ENCODE results near the gene UBN1.

UBN1 gene

DNA sequence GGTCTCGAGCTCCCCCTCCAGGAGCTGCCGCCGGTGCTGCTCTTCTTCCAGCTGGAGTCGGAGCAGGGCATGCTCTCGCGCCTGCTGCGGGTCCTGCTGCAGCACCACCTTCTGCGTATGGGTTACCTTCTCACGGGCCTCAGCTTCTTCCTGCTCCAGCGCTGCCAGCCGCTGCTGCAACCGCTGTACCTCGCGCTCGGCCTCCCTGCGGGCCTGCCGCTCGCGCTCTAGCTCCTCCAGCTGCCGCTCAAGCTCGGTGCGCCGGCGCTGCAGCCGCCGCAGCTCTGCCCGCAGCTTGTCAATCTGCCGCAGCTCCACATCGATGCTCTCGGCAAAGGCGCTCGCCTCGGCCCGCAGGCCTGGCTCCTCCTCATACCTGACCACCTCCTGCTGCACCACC lies 36.9 kb downstream of the UBN1 start:
- Histone ChIP-seq H3K36me3 (ENCODE audit: low read depth) (peaks cover 97% of the 10 kb centered on the region), H3K4me3 (ENCODE audit: severe bottlenecking) (no peak overlapping the region), H3K4me1 (ENCODE audit: insufficient read depth, poor library complexity, severe bottlenecking) (peaks cover 14% of the 10 kb centered on the region), H3K27ac (ENCODE audit: poor library complexity, severe bottlenecking) (no peak overlapping the region), H3K9me3 (ENCODE audit: severe bottlenecking) (no peaks in the 10 kb centered on the region), H3K27me3 (ENCODE audit: insufficient read depth, poor library complexity, severe bottlenecking) (no peaks in the 10 kb centered on the region)
- TF ChIP-seq, protein P1, sequence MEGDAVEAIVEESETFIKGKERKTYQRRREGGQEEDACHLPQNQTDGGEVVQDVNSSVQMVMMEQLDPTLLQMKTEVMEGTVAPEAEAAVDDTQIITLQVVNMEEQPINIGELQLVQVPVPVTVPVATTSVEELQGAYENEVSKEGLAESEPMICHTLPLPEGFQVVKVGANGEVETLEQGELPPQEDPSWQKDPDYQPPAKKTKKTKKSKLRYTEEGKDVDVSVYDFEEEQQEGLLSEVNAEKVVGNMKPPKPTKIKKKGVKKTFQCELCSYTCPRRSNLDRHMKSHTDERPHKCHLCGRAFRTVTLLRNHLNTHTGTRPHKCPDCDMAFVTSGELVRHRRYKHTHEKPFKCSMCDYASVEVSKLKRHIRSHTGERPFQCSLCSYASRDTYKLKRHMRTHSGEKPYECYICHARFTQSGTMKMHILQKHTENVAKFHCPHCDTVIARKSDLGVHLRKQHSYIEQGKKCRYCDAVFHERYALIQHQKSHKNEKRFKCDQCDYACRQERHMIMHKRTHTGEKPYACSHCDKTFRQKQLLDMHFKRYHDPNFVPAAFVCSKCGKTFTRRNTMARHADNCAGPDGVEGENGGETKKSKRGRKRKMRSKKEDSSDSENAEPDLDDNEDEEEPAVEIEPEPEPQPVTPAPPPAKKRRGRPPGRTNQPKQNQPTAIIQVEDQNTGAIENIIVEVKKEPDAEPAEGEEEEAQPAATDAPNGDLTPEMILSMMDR (IDR thresholded peaks at IDR 0.05; ENCODE audit: poor library complexity, severe bottlenecking) = no peak
- ATAC-seq (ENCODE audit: low read depth) (no peak), DNase-seq (ENCODE audit: low spot score) (no peak)

- Histone ChIP-seq H3K27ac (ENCODE audit: poor library complexity, severe bottlenecking) (no peak overlapping the region), H3K36me3 (ENCODE audit: low read depth) (peaks cover 97% of the 10 kb centered on the region), H3K9me3 (ENCODE audit: severe bottlenecking) (no peaks in the 10 kb centered on the region), H3K27me3 (ENCODE audit: insufficient read depth, poor library complexity, severe bottlenecking) (no peaks in the 10 kb centered on the region), H3K4me1 (ENCODE audit: insufficient read depth, poor library complexity, severe bottlenecking) (peaks cover 14% of the 10 kb centered on the region), H3K4me3 (ENCODE audit: severe bottlenecking) (no peak overlapping the region)
- DNase-seq (ENCODE audit: low spot score) (no peak), ATAC-seq (ENCODE audit: low read depth) (no peak)
- TF ChIP-seq, protein P1 (IDR thresholded peaks at IDR 0.05; ENCODE audit: poor library complexity, severe bottlenecking) = no peak
Measured at GRCh38 chr16:4884972-4885874, 37.9 kb downstream of the UBN1 start.

DNA sequence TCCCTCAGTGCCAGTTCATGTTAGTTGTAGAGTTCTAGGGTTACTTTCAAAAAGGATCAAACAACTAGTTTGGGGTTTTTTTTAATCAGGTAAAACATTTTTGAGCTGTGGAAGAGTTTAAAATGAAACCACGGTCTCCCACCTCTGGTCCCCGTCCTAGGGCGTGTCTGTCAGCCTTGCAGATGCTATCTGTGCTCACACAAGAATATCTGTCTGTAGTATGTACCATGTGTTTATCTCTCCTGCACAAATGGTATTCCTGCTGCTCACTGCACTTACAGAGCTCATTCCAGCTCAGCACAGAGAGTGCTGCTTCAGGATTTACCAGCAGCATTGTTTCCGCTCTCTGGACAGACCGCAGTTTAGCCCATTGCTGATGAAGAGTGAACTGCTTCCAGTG lies 38.9 kb downstream of the UBN1 start:
- ATAC-seq (ENCODE audit: low read depth) (no peak), DNase-seq (ENCODE audit: low spot score) (no peak)
- Histone ChIP-seq H3K9me3 (ENCODE audit: severe bottlenecking) (no peaks in the 10 kb centered on the region), H3K4me1 (ENCODE audit: insufficient read depth, poor library complexity, severe bottlenecking) (peaks cover 14% of the 10 kb centered on the region), H3K36me3 (ENCODE audit: low read depth) (peaks cover 97% of the 10 kb centered on the region), H3K27me3 (ENCODE audit: insufficient read depth, poor library complexity, severe bottlenecking) (no peaks in the 10 kb centered on the region), H3K4me3 (ENCODE audit: severe bottlenecking) (no peak overlapping the region), H3K27ac (ENCODE audit: poor library complexity, severe bottlenecking) (no peak overlapping the region)
- TF ChIP-seq, protein P1 (IDR thresholded peaks at IDR 0.05; ENCODE audit: poor library complexity, severe bottlenecking) = no peak

- Histone ChIP-seq H3K27me3 (ENCODE audit: insufficient read depth, poor library complexity, severe bottlenecking) (no peaks in the 10 kb centered on the region), H3K36me3 (ENCODE audit: low read depth) (peaks cover 95% of the 10 kb centered on the region), H3K27ac (ENCODE audit: poor library complexity, severe bottlenecking) (no peak overlapping the region), H3K9me3 (ENCODE audit: severe bottlenecking) (no peaks in the 10 kb centered on the region), H3K4me3 (ENCODE audit: severe bottlenecking) (no peak overlapping the region), H3K4me1 (ENCODE audit: insufficient read depth, poor library complexity, severe bottlenecking) (no peaks in the 10 kb centered on the region)
- TF ChIP-seq, protein P1 (IDR thresholded peaks at IDR 0.05; ENCODE audit: poor library complexity, severe bottlenecking) = no peak
- ATAC-seq (ENCODE audit: low read depth) = no peak
- DNase-seq (ENCODE audit: low spot score) = no peak
Measured at GRCh38 chr16:4888428-4889135, 41.3 kb downstream of the UBN1 start.
